GM12878 (cell line): ENCODE results near the gene CYTIP. TPM values are rescaled to one million over a fixed set of nuclear protein-coding genes. Genes with fewer than 3 reads are reported as not detected.
A peak's percentile ranks its signal among the peaks of the same experiment; 100 is the strongest.

Experiments used
- ATAC-seq: fragments of 200-7000 bp; cut with Tn5 transposase; 3 replicates; pipeline ENCODE4 v1.9.1; 2020; ENCODE audit warnings: mild to moderate bottlenecking, moderate library complexity
- BruUV-seq: library from RNA; stranded (reverse); fragments of 400-500 nt; replicated peaks from 2 replicates; lab custom pipeline; 2021; lab: Mats Ljungman, UMichigan
- CTCF ChIA-PET: fragments of 300-600 bp; sonication (Branson Sonifier 250); formaldehyde crosslinking; extraction: SDS; loops from one replicate; lab custom pipeline; 2021; ENCODE audit warnings: inconsistent platforms; lab: Yijun Ruan, JAX
- POLR2A ChIA-PET: fragments of 350-600 bp; formaldehyde crosslinking; extraction: SDS; loops from one replicate; lab custom pipeline; 2021; ENCODE audit warnings: inconsistent platforms; lab: Charles Lee
- RAD21 ChIA-PET: fragments of 300-600 bp; sonication (Branson Sonifier 250); formaldehyde crosslinking; loops from one replicate; lab custom pipeline; 2023; ENCODE audit warnings: antibody characterized with exemption; ENCODE audit not compliant: unreplicated experiment; lab: Charles Lee
- SMC1A ChIA-PET: fragments of 300-600 bp; sonication (Branson Sonifier 250); formaldehyde crosslinking; loops from one replicate; lab custom pipeline; 2023; ENCODE audit not compliant: unreplicated experiment, uncharacterized antibody; lab: Charles Lee
- DNase-seq: peaks from one replicate; pipeline ENCODE4 v3.0.0-alpha.2; 2011; ENCODE audit warnings: low read depth, low spot score
- FAIRE-seq: peaks from 3 replicates; lab custom pipeline; 2011; peaks lifted over from hg19 to GRCh38; lab: Jason Lieb, UNC
- H2AFZ ChIP-seq: 2 replicates; pipeline ENCODE4 v1.6.0; 2011; ENCODE audit warnings: low read depth, low read length, control low read depth; ENCODE audit not compliant: control insufficient read depth
- H3K27ac ChIP-seq: 2 replicates; pipeline ENCODE4 v1.5.1; 2011; ENCODE audit warnings: control low read depth; ENCODE audit not compliant: control insufficient read depth, insufficient read depth
- H3K27me3 ChIP-seq, 2 experiments: replicated peaks in 1 of 2; 2 replicates each; pipeline versions ENCODE4 v1.6.0 to v1.6.1; 2011; ENCODE audit warnings: low read length in 1 of 2; ENCODE audit not compliant: control insufficient read depth in 2 of 2, insufficient read depth in 2 of 2
- H3K36me3 ChIP-seq, 2 experiments: 2 replicates each; pipeline ENCODE4 v1.5.1; 2011; ENCODE audit warnings: low read length in 1 of 2; ENCODE audit not compliant: control insufficient read depth in 2 of 2, insufficient read depth in 2 of 2
- H3K4me1 ChIP-seq: 2 replicates; pipeline ENCODE4 v1.6.1; 2011; ENCODE audit warnings: mild to moderate bottlenecking, low read length, moderate library complexity, mixed read lengths; ENCODE audit not compliant: control insufficient read depth, insufficient read depth
- H3K4me2 ChIP-seq: 2 replicates; pipeline ENCODE4 v1.6.0; 2011; ENCODE audit warnings: control low read depth; ENCODE audit not compliant: control insufficient read depth, insufficient read depth
- H3K4me3 ChIP-seq: fragments of 200-600 bp; sonication (generic); 2 replicates; pipeline ENCODE4 v1.5.1; 2016
- H3K79me2 ChIP-seq: 2 replicates; pipeline ENCODE4 v1.6.0; 2011; ENCODE audit warnings: low read length; ENCODE audit not compliant: control insufficient read depth, insufficient read depth
- H3K9ac ChIP-seq: 2 replicates; pipeline ENCODE4 v1.8.0; 2011; ENCODE audit warnings: low read length, control low read depth, mixed read lengths; ENCODE audit not compliant: control insufficient read depth, insufficient read depth
- H3K9me3 ChIP-seq: replicated peaks from 3 replicates; pipeline ENCODE4 v1.5.1; 2011; ENCODE audit warnings: mild to moderate bottlenecking, low read length; ENCODE audit not compliant: control insufficient read depth, insufficient read depth
- H4K20me1 ChIP-seq: 2 replicates; pipeline ENCODE4 v1.6.0; 2011; ENCODE audit not compliant: control insufficient read depth, insufficient read depth
- ATF7 ChIP-seq: fragments of 450-650 bp; IDR thresholded peaks from 2 replicates; pipeline ENCODE4 v1.6.1; 2016; ENCODE audit warnings: low read depth, mild to moderate bottlenecking
- BCLAF1 ChIP-seq: fragments of 450-650 bp; IDR thresholded peaks from 2 replicates; pipeline ENCODE4 v1.6.1; 2017; ENCODE audit warnings: antibody characterized with exemption, mild to moderate bottlenecking, moderate library complexity
- HSF1 ChIP-seq: fragments of 150-350 bp; IDR thresholded peaks from 2 replicates; pipeline ENCODE4 v1.6.1; 2014; ENCODE audit warnings: mild to moderate bottlenecking, low read depth, low read length
- MTA2 ChIP-seq: fragments of 450-650 bp; IDR thresholded peaks from 2 replicates; pipeline ENCODE4 v1.6.1; 2016; ENCODE audit warnings: low read depth, mild to moderate bottlenecking, moderate library complexity
- WGBS: methylation state at CpG from one replicate; pipeline ENCODE4 v1.1.6; 2016; ENCODE audit warnings: low lambda C conversion rate; ENCODE audit not compliant: insufficient replicate concordance, insufficient coverage; ENCODE audit errors: missing lambda C conversion rate; 5-methylcytosine and 5-hydroxymethylcytosine counted together
- in situ Hi-C: fragments of 300-500 bp; cut with MboI; formaldehyde crosslinking; loops from 9 replicates; pipeline ENCODE4 v1.14.3; 2018; ENCODE audit warnings: mixed read lengths
- intact Hi-C: fragments of 100-400 bp; cut with micrococcal nuclease; formaldehyde crosslinking; loops from one replicate; pipeline ENCODE4 v1.14.2; 2022; ENCODE audit not compliant: unreplicated experiment
- polyA plus RNA-seq, 11 experiments: library from polyadenylated mRNA; depleted of rRNA in 4 of 11; unstranded in 6 of 11; stranded (reverse) in 5 of 11; fragments of >200 nt; fragmentation: Nextera tagmentation in 4 of 11; fragmentation: Illumina TruSeq in 1 of 11; extraction: Ambion mirVana in 4 of 11; extraction: Trizol in 1 of 11; gene quantifications; 1 replicate in 1 of 11; 2 replicates in 10 of 11; pipeline versions ENCODE4 v1.2.1 to v1.2.3, GENCODE V29; 2011 to 2016; ENCODE audit warnings: inconsistent platforms in 2 of 11, missing spikeins in 2 of 11, low read depth in 1 of 11
- total RNA-seq, 4 experiments: library from RNA; depleted of rRNA in 3 of 4; stranded (reverse); fragments of >200 nt in 3 of 4; fragmentation: Illumina TruSeq in 1 of 4; extraction: Trizol in 1 of 4; gene quantifications; 2 replicates each; pipeline versions ENCODE4 v1.2.1 to v1.2.3, GENCODE V29; 2013 to 2021

The CYTIP gene
- total and polyA plus RNA-seq, 10 of the 15 experiments (the other 5 are each of a cell fraction or from before 2014, with no cell fraction given) = 55.1 to 178 (median 73.4) TPM

GRCh38 chr2:157393348-157393747 lies 50.5 kb downstream of the CYTIP start (continued):
- TF ChIP-seq BCLAF1 = no peak

DNA sequence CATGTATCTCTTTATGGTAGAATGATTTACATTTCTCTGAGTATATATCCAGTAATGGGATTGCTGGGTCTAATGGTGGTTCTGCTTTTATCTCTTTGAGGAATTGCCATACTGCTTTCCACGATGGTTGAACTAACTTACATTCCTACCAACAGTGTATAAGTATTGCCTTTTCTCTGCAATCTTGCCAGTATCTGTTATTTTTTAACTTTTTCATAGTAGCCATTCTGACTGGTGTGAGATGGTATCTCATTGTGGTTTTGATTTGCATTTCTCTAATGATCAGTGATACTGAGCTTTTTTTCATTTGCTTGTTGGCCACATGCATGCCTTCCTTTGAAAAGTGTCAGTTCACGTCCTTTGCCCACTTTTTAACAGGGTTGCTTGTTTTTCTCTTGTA lies 55.1 kb downstream of the CYTIP start:
- TF ChIP-seq MTA2 (0 out of 2 replicates have a peak, but pooled peaks have one; percentile 28), ATF7 (no peak), HSF1 (no peak)
- TF ChIP-seq, all 136 proteins: peak for 1
- no TSS peak for BruUV-seq
- ChIA-PET CTCF (interaction anchor here (0.8 to 1.1 kb wide), 3 partner anchors 27 to 62 kb away, joined by 3 read pairs; no protein-coding TSS in a partner anchor), POLR2A (no interaction called here), RAD21 (no interaction called here), SMC1A (interaction anchor here (1.3 to 2.4 kb wide), 2 partner anchors 15 to 25 kb away, joined by 3 to 6 read pairs; no protein-coding TSS in a partner anchor)
- FAIRE-seq (no peak), DNase-seq (no peak), ATAC-seq (peak; percentile 48)
- Histone ChIP-seq H3K4me1 (no peaks in the 10 kb centered on the region), H2AFZ (no peak overlapping the region), H3K27me3 (no peaks in the 10 kb centered on the region), H3K27ac (no peak overlapping the region), H3K79me2 (no peaks in the 10 kb centered on the region), H3K4me3 (no peak overlapping the region), H3K4me2 (no peak overlapping the region), H3K36me3 (no peaks in the 10 kb centered on the region), H3K9ac (no peak overlapping the region), H3K9me3 (peaks cover 2% of the 10 kb centered on the region; the same call in 2 of the 3 replicates), H4K20me1 (no peaks in the 10 kb centered on the region)
- intact Hi-C loops = no loop called here
- 95% methylated on average over 2 of the region's 2 CpGs for WGBS
- in situ Hi-C loops = no loop called here
